HG03280 (cell line): Measurements from ENCODE around the gene TAF1.
"Not testable (repeated sequence)": the region's sequence is repeated elsewhere in the genome, so short reads cannot be mapped to it uniquely, and the experiment has no call there.

Experiments
- ATAC-seq: cut with Tn5 transposase; IDR thresholded peaks from one replicate; pipeline ENCODE4 v1.9.1; 2021; ENCODE audit warnings: mild to moderate bottlenecking, moderate library complexity; ENCODE audit not compliant: unreplicated experiment

TAF1 gene

GRCh38 chrX:71504346-71504745 lies 138.2 kb downstream of the TAF1 start:
- ATAC-seq: no peak

GRCh38 chrX:71509289-71509688 lies 143.1 kb downstream of the TAF1 start:
- ATAC-seq: no peak

GRCh38 chrX:71510161-71510560 lies 144.0 kb downstream of the TAF1 start:
- no peak for ATAC-seq

- not testable (repeated sequence) for ATAC-seq
These were observed 147.6 kb downstream of the TAF1 start for GRCh38 chrX:71513731-71514130.

- no peak for ATAC-seq
These were observed 148.3 kb downstream of the TAF1 start for GRCh38 chrX:71514367-71515037.

- ATAC-seq: no peak
These were observed 148.9 kb downstream of the TAF1 start for GRCh38 chrX:71515038-71515396.
